ENCODE measurements around the gene PAQR5.

GRCh38 chr15:69299451-69299886, 757 bp downstream of the PAQR5 start:
- TF ChIP-seq, protein P1, sequence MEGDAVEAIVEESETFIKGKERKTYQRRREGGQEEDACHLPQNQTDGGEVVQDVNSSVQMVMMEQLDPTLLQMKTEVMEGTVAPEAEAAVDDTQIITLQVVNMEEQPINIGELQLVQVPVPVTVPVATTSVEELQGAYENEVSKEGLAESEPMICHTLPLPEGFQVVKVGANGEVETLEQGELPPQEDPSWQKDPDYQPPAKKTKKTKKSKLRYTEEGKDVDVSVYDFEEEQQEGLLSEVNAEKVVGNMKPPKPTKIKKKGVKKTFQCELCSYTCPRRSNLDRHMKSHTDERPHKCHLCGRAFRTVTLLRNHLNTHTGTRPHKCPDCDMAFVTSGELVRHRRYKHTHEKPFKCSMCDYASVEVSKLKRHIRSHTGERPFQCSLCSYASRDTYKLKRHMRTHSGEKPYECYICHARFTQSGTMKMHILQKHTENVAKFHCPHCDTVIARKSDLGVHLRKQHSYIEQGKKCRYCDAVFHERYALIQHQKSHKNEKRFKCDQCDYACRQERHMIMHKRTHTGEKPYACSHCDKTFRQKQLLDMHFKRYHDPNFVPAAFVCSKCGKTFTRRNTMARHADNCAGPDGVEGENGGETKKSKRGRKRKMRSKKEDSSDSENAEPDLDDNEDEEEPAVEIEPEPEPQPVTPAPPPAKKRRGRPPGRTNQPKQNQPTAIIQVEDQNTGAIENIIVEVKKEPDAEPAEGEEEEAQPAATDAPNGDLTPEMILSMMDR (IDR thresholded peaks at IDR 0.05) = no peak
- no peak for TF ChIP-seq POLR2A (IDR thresholded peaks at IDR 0.05)
- TF ChIP-seq EP300 (IDR thresholded peaks at IDR 0.05) = no peak
- no peak for TF ChIP-seq POLR2AphosphoS5 (IDR thresholded peaks at IDR 0.05)

Measured in gastroesophageal sphincter (tissue), 3 donors.